SK-N-SH treated with all-trans-retinoic acid at 6 μM for 48 hours (cell line): ENCODE results near the gene UCHL3.
"Not testable (repeated sequence)": the region's sequence is repeated elsewhere in the genome, so short reads cannot be mapped to it uniquely, and the experiment has no call there.

Experiments
- ATAC-seq: fragments of 200-7000 bp; cut with Tn5 transposase; 3 replicates; pipeline ENCODE4 v1.9.1; 2020; ENCODE audit warnings: mild to moderate bottlenecking, moderate library complexity
- ARNTL ChIP-seq: fragments of 450-650 bp; formaldehyde crosslinking; IDR thresholded peaks from 2 replicates; pipeline ENCODE4 v1.5.0; 2020; ENCODE audit warnings: low read depth, mild to moderate bottlenecking, moderate library complexity, borderline replicate concordance
- CSDC2 ChIP-seq: fragments of 250-450 bp; sonication (Bioruptor Pico); IDR thresholded peaks from 2 replicates; pipeline ENCODE4 v1.5.0; 2020; ENCODE audit warnings: mild to moderate bottlenecking, moderate library complexity
- CSRNP3 ChIP-seq: fragments of 250-450 bp; sonication (Bioruptor Pico); IDR thresholded peaks from 2 replicates; pipeline ENCODE4 v1.5.1; 2021; ENCODE audit warnings: mild to moderate bottlenecking, moderate library complexity
- ESRRG ChIP-seq: fragments of 250-450 bp; sonication (Bioruptor Pico); IDR thresholded peaks from 2 replicates; pipeline ENCODE4 v1.6.1; 2021; ENCODE audit warnings: mild to moderate bottlenecking
- GLIS3 ChIP-seq: fragments of 250-450 bp; sonication (Bioruptor Pico); IDR thresholded peaks from 2 replicates; pipeline ENCODE4 v1.5.0; 2020; ENCODE audit warnings: mild to moderate bottlenecking, moderate library complexity
- PPARA ChIP-seq: fragments of 250-450 bp; sonication (Bioruptor Pico); IDR thresholded peaks from 2 replicates; pipeline ENCODE4 v1.5.0; 2020; ENCODE audit warnings: mild to moderate bottlenecking, borderline replicate concordance
- RARB ChIP-seq: fragments of 250-450 bp; sonication (Bioruptor Pico); IDR thresholded peaks from 2 replicates; pipeline ENCODE4 v1.8.0; 2021; ENCODE audit warnings: mild to moderate bottlenecking, moderate library complexity
- SNAI2 ChIP-seq: fragments of 250-450 bp; sonication (Bioruptor Pico); IDR thresholded peaks from 2 replicates; pipeline ENCODE4 v1.5.0; 2020; ENCODE audit warnings: mild to moderate bottlenecking, moderate library complexity
- TCF4 ChIP-seq: fragments of 250-450 bp; sonication (Bioruptor Pico); IDR thresholded peaks from 2 replicates; pipeline ENCODE4 v1.8.0; 2021; ENCODE audit warnings: mild to moderate bottlenecking, moderate library complexity, borderline replicate concordance
- TOX ChIP-seq: fragments of 250-450 bp; sonication (Bioruptor Pico); IDR thresholded peaks from 2 replicates; pipeline ENCODE4 v1.8.0; 2021; ENCODE audit warnings: mild to moderate bottlenecking, moderate library complexity, borderline replicate concordance
- ZC3H10 ChIP-seq: fragments of 250-450 bp; sonication (Bioruptor Pico); IDR thresholded peaks from 2 replicates; pipeline ENCODE4 v1.5.1; 2021; ENCODE audit warnings: mild to moderate bottlenecking, moderate library complexity
- ZFP3 ChIP-seq: fragments of 250-450 bp; sonication (Bioruptor Pico); IDR thresholded peaks from 2 replicates; pipeline ENCODE4 v1.5.0; 2020; ENCODE audit warnings: mild to moderate bottlenecking, moderate library complexity
- ZFP30 ChIP-seq: fragments of 450-650 bp; formaldehyde crosslinking; IDR thresholded peaks from 2 replicates; pipeline ENCODE4 v1.5.0; 2022; ENCODE audit warnings: mild to moderate bottlenecking, moderate library complexity
- ZNF565 ChIP-seq: fragments of 450-650 bp; formaldehyde crosslinking; conservative IDR thresholded peaks from 2 replicates; pipeline ENCODE4 v1.5.0; 2020; ENCODE audit warnings: low read depth, mild to moderate bottlenecking, moderate library complexity
- ZNF70 ChIP-seq: fragments of 450-650 bp; formaldehyde crosslinking; IDR thresholded peaks from 2 replicates; pipeline ENCODE4 v1.5.0; 2020; ENCODE audit warnings: mild to moderate bottlenecking, moderate library complexity
- ZNF8 ChIP-seq: fragments of 450-650 bp; formaldehyde crosslinking; IDR thresholded peaks from 2 replicates; pipeline ENCODE4 v1.5.0; 2020; ENCODE audit warnings: mild to moderate bottlenecking, moderate library complexity
- TF ChIP-seq, protein P1 (sequence below): fragments of 250-450 bp; sonication (Bioruptor Pico); IDR thresholded peaks from 2 replicates; pipeline ENCODE4 v1.8.0; 2021; ENCODE audit warnings: low read depth, mild to moderate bottlenecking, moderate library complexity, borderline replicate concordance
- TF ChIP-seq, protein P2 (sequence below): fragments of 250-450 bp; sonication (Bioruptor Pico); IDR thresholded peaks from 2 replicates; pipeline ENCODE4 v1.8.0; 2020; ENCODE audit warnings: mild to moderate bottlenecking, moderate library complexity, borderline replicate concordance

Gene UCHL3

GRCh38 chr13:75537401-75538365 is 11.9 kb upstream of the UCHL3 start, which contains the start of gene COMMD6:
Gene COMMD6, minus strand, starts transcription at chr13:75537841. Its CDS starts 36 bp downstream, at chr13:75537805.
- ATAC-seq, result peak; percentile 98

GRCh38 chr13:75541287-75541686 is 8.3 kb upstream of the UCHL3 start:
- no peak for TF ChIP-seq ARNTL
- TF ChIP-seq RARB (CRISPR knock-in tag), result no peak
- no peak for TF ChIP-seq SNAI2 (CRISPR knock-in tag)
- no peak for TF ChIP-seq ZNF565 (CRISPR knock-in tag)
- TF ChIP-seq CSDC2 (CRISPR knock-in tag), result no peak
- TF ChIP-seq ZC3H10 (CRISPR knock-in tag), result no peak
- TF ChIP-seq, protein P1, sequence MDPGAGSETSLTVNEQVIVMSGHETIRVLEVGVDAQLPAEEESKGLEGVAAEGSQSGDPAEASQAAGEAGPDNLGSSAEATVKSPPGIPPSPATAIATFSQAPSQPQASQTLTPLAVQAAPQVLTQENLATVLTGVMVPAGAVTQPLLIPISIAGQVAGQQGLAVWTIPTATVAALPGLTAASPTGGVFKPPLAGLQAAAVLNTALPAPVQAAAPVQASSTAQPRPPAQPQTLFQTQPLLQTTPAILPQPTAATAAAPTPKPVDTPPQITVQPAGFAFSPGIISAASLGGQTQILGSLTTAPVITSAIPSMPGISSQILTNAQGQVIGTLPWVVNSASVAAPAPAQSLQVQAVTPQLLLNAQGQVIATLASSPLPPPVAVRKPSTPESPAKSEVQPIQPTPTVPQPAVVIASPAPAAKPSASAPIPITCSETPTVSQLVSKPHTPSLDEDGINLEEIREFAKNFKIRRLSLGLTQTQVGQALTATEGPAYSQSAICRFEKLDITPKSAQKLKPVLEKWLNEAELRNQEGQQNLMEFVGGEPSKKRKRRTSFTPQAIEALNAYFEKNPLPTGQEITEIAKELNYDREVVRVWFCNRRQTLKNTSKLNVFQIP, result no peak
- TF ChIP-seq, all 23 proteins: peak for 0

More at GRCh38 chr13:75537401-75538365, 11.9 kb upstream of the UCHL3 start, which contains the start of gene COMMD6:
- TF ChIP-seq, protein P1, result 0 out of 2 replicates have a peak, but pooled peaks have one; percentile 67
- no peak for TF ChIP-seq TCF4 (CRISPR knock-in tag)

DNA sequence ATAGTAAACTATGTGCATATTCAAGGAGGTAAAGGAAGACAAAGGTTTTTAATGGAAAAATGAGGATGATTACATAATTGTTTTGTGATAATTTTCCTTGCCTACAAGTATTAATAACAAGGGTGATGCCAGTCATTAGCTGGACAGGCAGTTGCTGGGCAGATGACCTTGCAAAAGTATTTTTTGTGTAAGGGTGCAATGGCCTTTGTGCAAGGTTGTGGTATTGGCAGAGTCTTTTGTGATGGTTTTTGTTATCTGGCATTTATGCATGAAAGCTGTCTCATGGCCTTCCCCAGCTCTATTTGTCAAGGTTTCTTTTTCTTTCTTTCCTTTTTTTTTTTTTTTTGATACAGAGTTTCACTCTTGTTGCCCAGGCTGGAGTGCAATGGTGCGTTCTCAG is 7.6 kb upstream of the UCHL3 start:
- ATAC-seq, result no peak
- TF ChIP-seq RARB (CRISPR knock-in tag) (no peak), ZC3H10 (CRISPR knock-in tag) (no peak), ZFP3 (CRISPR knock-in tag) (no peak), ARNTL (no peak), ZNF70 (no peak)
- TF ChIP-seq, protein P1, result no peak

More at GRCh38 chr13:75541287-75541686, 8.3 kb upstream of the UCHL3 start:
- ATAC-seq, result no peak

GRCh38 chr13:75544681-75545330 is 4.8 kb upstream of the UCHL3 start:
- TF ChIP-seq TCF4 (CRISPR knock-in tag) (no peak), ZFP30 (CRISPR knock-in tag) (no peak), SNAI2 (CRISPR knock-in tag) (no peak), GLIS3 (CRISPR knock-in tag) (no peak), ZFP3 (CRISPR knock-in tag) (no peak), ARNTL (no peak)
- TF ChIP-seq, protein P1, result no peak
- ATAC-seq, result no peak

- not testable (repeated sequence) for ATAC-seq
These were observed 4.2 kb upstream of the UCHL3 start for GRCh38 chr13:75545386-75545785.

DNA sequence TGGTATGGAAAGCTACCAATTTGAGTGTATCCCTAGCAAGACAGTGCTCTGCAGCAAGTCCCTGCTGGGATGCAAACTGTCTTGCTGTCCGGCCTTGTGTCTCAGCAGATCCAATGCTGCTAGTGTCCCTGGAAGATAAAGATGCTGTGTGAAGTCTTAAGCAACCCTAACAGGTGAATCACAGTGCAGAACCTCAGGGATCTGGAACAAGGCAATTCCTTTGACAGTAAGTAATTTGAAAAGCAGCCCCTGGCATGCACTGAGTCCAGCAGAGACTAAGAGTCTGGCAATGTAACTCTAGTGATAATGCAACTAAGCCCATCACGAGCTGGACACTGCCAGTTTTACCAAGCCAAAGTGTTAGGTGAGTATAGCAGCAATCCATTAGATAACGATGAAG is 1.7 kb upstream of the UCHL3 start:
- ATAC-seq, result no peak
- TF ChIP-seq CSRNP3 (CRISPR knock-in tag), result no peak
- TF ChIP-seq ESRRG (CRISPR knock-in tag), result no peak
- TF ChIP-seq SNAI2 (CRISPR knock-in tag), result no peak
- TF ChIP-seq PPARA (CRISPR knock-in tag), result no peak
- no peak for TF ChIP-seq ZFP3 (CRISPR knock-in tag)
- TF ChIP-seq, protein P2, sequence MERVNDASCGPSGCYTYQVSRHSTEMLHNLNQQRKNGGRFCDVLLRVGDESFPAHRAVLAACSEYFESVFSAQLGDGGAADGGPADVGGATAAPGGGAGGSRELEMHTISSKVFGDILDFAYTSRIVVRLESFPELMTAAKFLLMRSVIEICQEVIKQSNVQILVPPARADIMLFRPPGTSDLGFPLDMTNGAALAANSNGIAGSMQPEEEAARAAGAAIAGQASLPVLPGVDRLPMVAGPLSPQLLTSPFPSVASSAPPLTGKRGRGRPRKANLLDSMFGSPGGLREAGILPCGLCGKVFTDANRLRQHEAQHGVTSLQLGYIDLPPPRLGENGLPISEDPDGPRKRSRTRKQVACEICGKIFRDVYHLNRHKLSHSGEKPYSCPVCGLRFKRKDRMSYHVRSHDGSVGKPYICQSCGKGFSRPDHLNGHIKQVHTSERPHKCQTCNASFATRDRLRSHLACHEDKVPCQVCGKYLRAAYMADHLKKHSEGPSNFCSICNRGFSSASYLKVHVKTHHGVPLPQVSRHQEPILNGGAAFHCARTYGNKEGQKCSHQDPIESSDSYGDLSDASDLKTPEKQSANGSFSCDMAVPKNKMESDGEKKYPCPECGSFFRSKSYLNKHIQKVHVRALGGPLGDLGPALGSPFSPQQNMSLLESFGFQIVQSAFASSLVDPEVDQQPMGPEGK (CRISPR knock-in tag), result no peak
- no peak for TF ChIP-seq CSDC2 (CRISPR knock-in tag)
- TF ChIP-seq TCF4 (CRISPR knock-in tag), result no peak
- no peak for TF ChIP-seq ZNF8 (CRISPR knock-in tag)
- no peak for TF ChIP-seq TOX (CRISPR knock-in tag)
- no peak for TF ChIP-seq ARNTL
